ENCODE measurements around the gene ANTXR1. TPM values are rescaled to one million over a fixed set of nuclear protein-coding genes. Genes with fewer than 3 reads are reported as not detected.

ANTXR1 gene
- total RNA-seq, 3 donors from 2014 or later (not counting 1 experiment from before 2014, with no cell fraction given): not detected

DNA sequence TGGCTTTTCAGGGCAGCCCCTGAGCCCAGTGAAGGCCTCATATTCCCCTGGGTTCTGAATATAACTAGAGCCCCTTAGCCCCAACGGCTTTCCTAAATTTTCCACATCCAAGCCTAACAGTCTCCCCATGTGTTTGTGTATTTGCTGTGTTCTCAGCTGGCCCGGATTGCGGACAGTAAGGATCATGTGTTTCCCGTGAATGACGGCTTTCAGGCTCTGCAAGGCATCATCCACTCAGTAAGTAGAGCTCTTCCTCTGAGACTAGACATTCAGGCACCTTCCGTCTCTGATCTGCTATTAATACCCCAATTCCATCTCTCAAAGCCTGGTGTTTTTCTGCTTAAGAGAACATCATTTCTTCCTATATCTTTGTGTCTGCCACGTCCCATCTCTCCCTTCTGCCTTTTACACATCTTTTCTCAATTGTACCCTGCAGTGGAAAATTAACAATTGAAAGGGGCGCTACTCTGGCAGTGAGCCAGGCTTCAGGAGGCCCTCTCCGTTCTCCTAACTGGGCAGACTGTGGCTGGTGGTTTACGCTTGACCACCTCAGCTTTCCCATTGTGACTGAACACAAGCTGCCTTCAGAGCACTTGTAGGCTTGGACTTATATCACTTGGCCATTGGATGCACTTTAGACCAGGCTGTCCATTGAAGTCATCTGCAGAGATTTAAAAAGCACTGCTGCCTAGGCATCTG lies 64.4 kb downstream of the ANTXR1 start:
- Histone ChIP-seq H3K4me3 (ENCODE audit: low read length) (no peak overlapping the region), H3K27me3 (ENCODE audit: control insufficient read depth, insufficient read depth, low read length) (no peaks in the 10 kb centered on the region), H3K9me3 (ENCODE audit: control insufficient read depth, insufficient read depth, low read length) (no peaks in the 10 kb centered on the region), H3K36me3 (ENCODE audit: control insufficient read depth, insufficient read depth, low read length) (no peaks in the 10 kb centered on the region), H3K27ac (ENCODE audit: low read length) (no peak overlapping the region), H3K4me1 (ENCODE audit: control insufficient read depth, insufficient read depth, low read length) (no peaks in the 10 kb centered on the region)
- intact Hi-C loops (cut with micrococcal nuclease): no loop called here
- WGBS (ENCODE audit: insufficient coverage): 81% methylated on average over 9 of the region's 10 CpGs
- no peaks in the 10 kb centered on the region for H3K4me1 Mint-ChIP-seq
- no peak overlapping the region for H3K4me3 Mint-ChIP-seq
- TF ChIP-seq, protein P1, sequence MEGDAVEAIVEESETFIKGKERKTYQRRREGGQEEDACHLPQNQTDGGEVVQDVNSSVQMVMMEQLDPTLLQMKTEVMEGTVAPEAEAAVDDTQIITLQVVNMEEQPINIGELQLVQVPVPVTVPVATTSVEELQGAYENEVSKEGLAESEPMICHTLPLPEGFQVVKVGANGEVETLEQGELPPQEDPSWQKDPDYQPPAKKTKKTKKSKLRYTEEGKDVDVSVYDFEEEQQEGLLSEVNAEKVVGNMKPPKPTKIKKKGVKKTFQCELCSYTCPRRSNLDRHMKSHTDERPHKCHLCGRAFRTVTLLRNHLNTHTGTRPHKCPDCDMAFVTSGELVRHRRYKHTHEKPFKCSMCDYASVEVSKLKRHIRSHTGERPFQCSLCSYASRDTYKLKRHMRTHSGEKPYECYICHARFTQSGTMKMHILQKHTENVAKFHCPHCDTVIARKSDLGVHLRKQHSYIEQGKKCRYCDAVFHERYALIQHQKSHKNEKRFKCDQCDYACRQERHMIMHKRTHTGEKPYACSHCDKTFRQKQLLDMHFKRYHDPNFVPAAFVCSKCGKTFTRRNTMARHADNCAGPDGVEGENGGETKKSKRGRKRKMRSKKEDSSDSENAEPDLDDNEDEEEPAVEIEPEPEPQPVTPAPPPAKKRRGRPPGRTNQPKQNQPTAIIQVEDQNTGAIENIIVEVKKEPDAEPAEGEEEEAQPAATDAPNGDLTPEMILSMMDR (IDR thresholded peaks at IDR 0.05): no peak
- H3K27ac Mint-ChIP-seq: no peak overlapping the region
- DNase-seq (no peak), ATAC-seq (no peak)
- no peaks in the 10 kb centered on the region for H3K9me3 Mint-ChIP-seq
- no peaks in the 10 kb centered on the region for H3K36me3 Mint-ChIP-seq
- peaks cover 7 to 42% of the 10 kb centered on the region in 2 donors for H3K27me3 Mint-ChIP-seq (ENCODE audit: low read depth in 2 of 2)

DNA sequence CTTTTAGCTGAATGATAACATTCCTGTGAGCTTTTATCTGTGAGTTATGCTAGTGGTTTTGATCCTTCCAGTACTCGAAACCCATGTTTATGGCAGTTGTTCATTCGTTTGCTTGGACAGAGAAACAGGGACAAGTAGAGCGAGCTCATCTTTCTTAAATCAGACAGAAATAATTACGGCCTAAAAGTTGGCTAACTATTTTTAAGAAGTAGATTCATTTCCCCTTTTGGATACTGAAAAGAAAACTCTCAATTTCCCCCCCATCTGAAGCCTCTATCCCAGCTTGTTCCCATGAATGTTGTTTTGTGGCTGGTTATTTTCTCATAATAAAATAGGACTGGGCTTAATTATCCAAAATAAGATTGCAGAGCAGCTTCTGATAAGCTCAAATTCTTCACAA lies 67.1 kb downstream of the ANTXR1 start:
- Histone ChIP-seq H3K27ac (ENCODE audit: low read length) (no peak overlapping the region), H3K9me3 (ENCODE audit: control insufficient read depth, insufficient read depth, low read length) (no peaks in the 10 kb centered on the region), H3K27me3 (ENCODE audit: control insufficient read depth, insufficient read depth, low read length) (no peaks in the 10 kb centered on the region), H3K36me3 (ENCODE audit: control insufficient read depth, insufficient read depth, low read length) (no peaks in the 10 kb centered on the region), H3K4me1 (ENCODE audit: control insufficient read depth, insufficient read depth, low read length) (no peaks in the 10 kb centered on the region), H3K4me3 (ENCODE audit: low read length) (no peak overlapping the region)
- WGBS (ENCODE audit: insufficient coverage): 83% methylated on average over 4 of the region's 4 CpGs
- Mint-ChIP-seq H3K27ac (no peak overlapping the region), H3K27me3 (ENCODE audit: low read depth in 2 of 2) (peaks cover 12 to 46% of the 10 kb centered on the region in 2 donors), H3K9me3 (no peaks in the 10 kb centered on the region), H3K36me3 (no peaks in the 10 kb centered on the region), H3K4me1 (no peaks in the 10 kb centered on the region), H3K4me3 (no peak overlapping the region)
- TF ChIP-seq, protein P1 (IDR thresholded peaks at IDR 0.05): no peak
- DNase-seq (no peak), ATAC-seq (no peak)
- intact Hi-C loops (cut with micrococcal nuclease): no loop called here

DNA sequence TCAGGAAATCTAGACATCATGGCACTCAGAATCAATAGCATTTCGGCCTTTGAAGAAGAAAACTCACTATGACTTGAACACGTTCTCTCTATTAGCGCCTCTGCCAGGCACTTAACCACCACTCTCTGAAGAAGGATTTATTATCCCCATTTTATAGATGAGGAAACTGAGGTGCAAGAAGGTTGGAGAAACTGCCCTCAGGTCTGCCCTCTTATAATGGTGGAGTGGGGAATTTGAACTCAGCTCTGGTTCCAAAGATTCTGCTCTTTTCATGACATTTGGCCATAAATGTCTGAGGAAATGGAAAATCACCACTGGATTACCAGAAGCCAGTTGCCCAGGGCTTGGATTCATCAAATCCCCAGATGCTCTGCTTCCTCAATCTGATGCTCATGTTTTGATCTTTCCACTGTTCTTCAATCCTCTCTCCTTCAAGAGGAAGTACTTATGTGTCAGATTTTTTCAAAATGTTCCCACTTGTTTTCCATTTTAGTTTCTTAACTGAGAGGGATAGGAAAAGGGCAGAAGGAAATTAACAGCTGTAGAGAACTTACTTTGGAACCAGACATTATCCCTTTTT lies 68.1 kb downstream of the ANTXR1 start:
- no peaks in the 10 kb centered on the region for H3K4me1 ChIP-seq (ENCODE audit: control insufficient read depth, insufficient read depth, low read length)
- DNase-seq (no peak), ATAC-seq (no peak)
- peaks cover 3% of the 10 kb centered on the region for H3K27me3 ChIP-seq (ENCODE audit: control insufficient read depth, insufficient read depth, low read length)
- H3K27ac ChIP-seq (ENCODE audit: low read length): no peak overlapping the region
- no peak overlapping the region for H3K4me3 ChIP-seq (ENCODE audit: low read length)
- Mint-ChIP-seq H3K9me3 (no peaks in the 10 kb centered on the region), H3K4me1 (peaks cover 0 to under 1% of the 10 kb centered on the region in 2 donors), H3K27ac (no peak overlapping the region), H3K4me3 (no peak overlapping the region), H3K27me3 (ENCODE audit: low read depth in 2 of 2) (peaks cover 12 to 46% of the 10 kb centered on the region in 2 donors), H3K36me3 (no peaks in the 10 kb centered on the region)
- 100% methylated on average over 1 of the region's 3 CpGs for WGBS (ENCODE audit: insufficient coverage)
- intact Hi-C loops (cut with micrococcal nuclease): no loop called here
- no peaks in the 10 kb centered on the region for H3K36me3 ChIP-seq (ENCODE audit: control insufficient read depth, insufficient read depth, low read length)
- TF ChIP-seq, protein P1 (IDR thresholded peaks at IDR 0.05): no peak
- H3K9me3 ChIP-seq (ENCODE audit: control insufficient read depth, insufficient read depth, low read length): no peaks in the 10 kb centered on the region
